Spleen (tissue), 11 donors: ENCODE measurements around the gene ITPR2. TPM values are rescaled to one million over a fixed set of nuclear protein-coding genes. Genes with fewer than 3 reads are reported as not detected.
A peak's percentile ranks its signal among the peaks of the same experiment; 100 is the strongest.

ENCODE experiments used
- DNase-seq: peaks from one replicate; pipeline ENCODE4 v3.0.0-alpha.2; 2020
- H3K27ac ChIP-seq, 8 donors: fragments of 200-600 bp; sonication (generic) in 7 of 8; 1 replicate in 4 of 8; 2 replicates in 4 of 8; pipeline versions ENCODE4 v1.5.0 to v1.8.0; 2016 to 2021; ENCODE audit warnings: inconsistent platforms in 4 of 8, mild to moderate bottlenecking in 4 of 8, moderate library complexity in 1 of 8
- H3K27me3 ChIP-seq, 7 donors: fragments of 200-600 bp; sonication (generic) in 6 of 7; replicated peaks in 1 of 7; 1 replicate in 4 of 7; 2 replicates in 3 of 7; pipeline versions ENCODE4 v1.5.0 to v1.8.0; 2016 to 2021; ENCODE audit warnings: inconsistent platforms in 3 of 7, mild to moderate bottlenecking in 1 of 7
- H3K36me3 ChIP-seq, 6 donors: fragments of 200-600 bp; sonication (generic) in 5 of 6; 1 replicate in 4 of 6; 2 replicates in 2 of 6; pipeline versions ENCODE4 v1.5.0 to v1.8.0; 2016 to 2021; ENCODE audit warnings: inconsistent platforms in 2 of 6
- H3K4me1 ChIP-seq, 6 donors: fragments of 200-600 bp; sonication (generic) in 5 of 6; 1 replicate in 3 of 6; 2 replicates in 3 of 6; pipeline versions ENCODE4 v1.5.0 to v1.8.0; 2016 to 2021; ENCODE audit warnings: inconsistent platforms in 3 of 6
- H3K4me3 ChIP-seq, 8 donors: fragments of 200-600 bp; sonication (generic) in 7 of 8; 1 replicate in 4 of 8; 2 replicates in 4 of 8; pipeline versions ENCODE4 v1.5.0 to v1.8.0; 2016 to 2021; ENCODE audit warnings: inconsistent platforms in 4 of 8, mild to moderate bottlenecking in 4 of 8, moderate library complexity in 2 of 8
- H3K9me3 ChIP-seq, 8 donors: fragments of 200-600 bp; sonication (generic) in 7 of 8; 1 replicate in 4 of 8; 2 replicates in 4 of 8; pipeline versions ENCODE4 v1.5.0 to v1.8.0; 2016 to 2021; ENCODE audit warnings: inconsistent platforms in 4 of 8
- POLR2A ChIP-seq, 3 donors: fragments of 450-650 bp; IDR thresholded peaks; one replicate each; pipeline ENCODE4 v1.5.1; 2017; ENCODE audit warnings: antibody characterized with exemption in 3 of 3, mild to moderate bottlenecking in 1 of 3
- POLR2AphosphoS5 ChIP-seq, 3 donors: sonication (generic); formaldehyde crosslinking; IDR thresholded peaks; one replicate each; pipeline ENCODE4 v1.5.1; 2017; ENCODE audit warnings: antibody characterized with exemption in 3 of 3
- WGBS, 5 donors: extraction: QIAGEN DNeasy Blood & Tissue Kit in 3 of 5; methylation state at CpG; one replicate each; pipeline versions ENCODE4 v1.1.5 to v1.1.7; 2013 to 2018; 5-methylcytosine and 5-hydroxymethylcytosine counted together
- intact Hi-C: fragments of 100-400 bp; cut with DNase I; formaldehyde crosslinking; loops from one replicate; pipeline ENCODE4 v1.15.0; 2023; ENCODE audit warnings: low total_unique reads
- polyA plus RNA-seq, 3 donors: library from polyadenylated mRNA; stranded (reverse); fragments of 200-250 nt; gene quantifications; one replicate each; pipeline ENCODE4 v1.2.1, GENCODE V29; 2013
- total RNA-seq, 7 donors: library from RNA; depleted of rRNA in 3 of 7; stranded (reverse); fragments of >200 nt in 3 of 7; fragmentation: NEBNext Ultra II Directional in 4 of 7; extraction: Animal tissue kit (Norgen Biotek cat#: 25700) in 4 of 7; gene quantifications; one replicate each; pipeline versions ENCODE4 v1.1.0 to v1.2.1, GENCODE V29; 2016 to 2021
- TF ChIP-seq, protein P1 (sequence below), 11 experiments: fragments of 200-600 bp in 7 of 11; fragments of 450-650 bp in 4 of 11; sonication (generic) in 4 of 11; IDR thresholded peaks in 8 of 11; conservative IDR thresholded peaks in 3 of 11; 1 replicate in 7 of 11; 2 replicates in 4 of 11; pipeline versions ENCODE4 v1.4.0 to v1.8.0; 2016 to 2021; ENCODE audit warnings: antibody characterized with exemption in 11 of 11, inconsistent platforms in 4 of 11, mild to moderate bottlenecking in 1 of 11
- donor health status: healthy with polysubstance abuse.
- donor health status: DM: no; HTN: no; CAD: no; lungs with moderate emphysema.
- donor health status: DM: no; HTN: no; CAD: no.
- donor health status: Bipolar disorder and iron deficiency.
- donor health status: healthy.
- donor health status: DM: no; HTN: no; CAD: no.
- donor health status: DM: yes; HTN: yes; CAD: no.

Gene ITPR2
- total and polyA plus RNA-seq, 10 donors: 3.2 to 105 (median 60.4) TPM

DNA sequence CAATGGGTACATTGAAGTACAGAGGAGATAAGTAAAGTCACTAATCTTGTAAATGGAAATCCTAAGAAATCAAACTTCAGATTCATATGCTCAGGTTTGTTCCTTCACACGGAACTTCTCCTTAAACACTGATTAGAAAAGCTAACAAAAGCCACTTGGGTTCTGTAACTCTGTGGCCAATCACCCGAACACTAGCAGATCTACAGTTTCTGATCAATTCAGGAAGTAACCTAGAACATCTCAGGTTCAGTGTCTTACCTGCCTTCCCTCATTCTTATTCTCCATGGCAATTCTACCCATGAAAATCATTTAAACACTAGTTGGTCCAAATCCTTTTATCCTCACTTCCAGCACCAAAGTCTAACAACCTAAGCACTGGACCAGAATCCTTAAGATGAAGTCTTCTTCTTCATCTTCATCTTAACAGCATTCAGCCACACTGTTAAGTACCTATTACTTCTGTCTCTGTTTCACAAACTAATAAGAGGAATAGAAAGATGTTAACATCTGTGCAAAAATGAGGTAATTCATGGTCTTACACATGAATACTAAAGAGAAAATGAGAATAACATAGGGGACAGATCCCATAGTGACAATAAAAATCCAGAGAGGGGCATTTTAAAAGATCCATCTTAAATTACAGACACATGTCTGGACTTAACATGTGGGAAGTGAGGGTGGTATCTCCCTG lies 453.1 kb downstream of the ITPR2 start:
- DNase-seq: no peak

DNA sequence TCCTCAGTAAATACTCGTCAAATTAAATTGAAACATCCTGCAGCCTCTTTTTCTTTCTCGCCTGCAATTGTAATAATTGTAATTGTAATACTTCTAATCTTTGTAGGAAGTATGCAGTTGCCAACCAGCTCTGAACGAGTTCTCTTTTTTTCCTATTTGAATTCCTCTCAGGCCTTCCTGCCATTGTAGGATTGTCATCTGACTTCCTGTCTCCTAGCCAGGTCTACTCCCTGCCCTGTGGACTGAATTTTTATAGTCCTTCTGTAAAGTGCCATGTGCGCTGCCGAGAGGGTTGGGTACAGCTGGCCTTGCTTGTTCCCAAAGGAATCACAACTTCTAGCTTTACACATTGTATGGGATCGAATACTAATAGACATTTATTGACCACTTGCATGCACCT lies 454.3 kb downstream of the ITPR2 start:
- Histone ChIP-seq H3K36me3 (peaks cover 0 to 15% (median 0%) of the 10 kb centered on the region in 6 donors), H3K4me3 (no peak overlapping the region), H3K27me3 (no peaks in the 10 kb centered on the region), H3K4me1 (peaks cover 0 to 16% (median 3%) of the 10 kb centered on the region in 6 donors), H3K27ac (peak overlapping the region in 3 of 8 donors; percentile 9 to 56 (median 35)), H3K9me3 (peaks cover 0 to 6% (median 0%) of the 10 kb centered on the region in 8 donors)
- WGBS, 5 donors: 33 to 47% (median 39%) methylated on average over 6 of the region's 6 CpGs
- DNase-seq: no peak
- TF ChIP-seq POLR2A (IDR thresholded peaks at IDR 0.05) (no peak), POLR2AphosphoS5 (IDR thresholded peaks at IDR 0.05) (no peak)
- TF ChIP-seq, protein P1, sequence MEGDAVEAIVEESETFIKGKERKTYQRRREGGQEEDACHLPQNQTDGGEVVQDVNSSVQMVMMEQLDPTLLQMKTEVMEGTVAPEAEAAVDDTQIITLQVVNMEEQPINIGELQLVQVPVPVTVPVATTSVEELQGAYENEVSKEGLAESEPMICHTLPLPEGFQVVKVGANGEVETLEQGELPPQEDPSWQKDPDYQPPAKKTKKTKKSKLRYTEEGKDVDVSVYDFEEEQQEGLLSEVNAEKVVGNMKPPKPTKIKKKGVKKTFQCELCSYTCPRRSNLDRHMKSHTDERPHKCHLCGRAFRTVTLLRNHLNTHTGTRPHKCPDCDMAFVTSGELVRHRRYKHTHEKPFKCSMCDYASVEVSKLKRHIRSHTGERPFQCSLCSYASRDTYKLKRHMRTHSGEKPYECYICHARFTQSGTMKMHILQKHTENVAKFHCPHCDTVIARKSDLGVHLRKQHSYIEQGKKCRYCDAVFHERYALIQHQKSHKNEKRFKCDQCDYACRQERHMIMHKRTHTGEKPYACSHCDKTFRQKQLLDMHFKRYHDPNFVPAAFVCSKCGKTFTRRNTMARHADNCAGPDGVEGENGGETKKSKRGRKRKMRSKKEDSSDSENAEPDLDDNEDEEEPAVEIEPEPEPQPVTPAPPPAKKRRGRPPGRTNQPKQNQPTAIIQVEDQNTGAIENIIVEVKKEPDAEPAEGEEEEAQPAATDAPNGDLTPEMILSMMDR (IDR thresholded peaks at IDR 0.05 in 8 of 11, conservative IDR thresholded peaks at IDR 0.05 in 3 of 11): no peak
- intact Hi-C loops: no loop called here

More for the DNA sequence above, 453.1 kb downstream of the ITPR2 start:
- Histone ChIP-seq H3K9me3 (peaks cover 0 to 6% (median 0%) of the 10 kb centered on the region in 8 donors), H3K27me3 (no peaks in the 10 kb centered on the region), H3K36me3 (peaks cover 0 to 27% (median 0%) of the 10 kb centered on the region in 6 donors), H3K27ac (no peak overlapping the region), H3K4me1 (peaks cover 0 to 16% (median 3%) of the 10 kb centered on the region in 6 donors), H3K4me3 (no peak overlapping the region)
- TF ChIP-seq, protein P1 (IDR thresholded peaks at IDR 0.05 in 8 of 11, conservative IDR thresholded peaks at IDR 0.05 in 3 of 11): no peak
- TF ChIP-seq POLR2A (IDR thresholded peaks at IDR 0.05): no peak
- TF ChIP-seq POLR2AphosphoS5 (IDR thresholded peaks at IDR 0.05): no peak
- WGBS, 5 donors: 78 to 94% (median 92%) methylated on average over 2 of the region's 2 CpGs
- intact Hi-C loops: no loop called here

DNA sequence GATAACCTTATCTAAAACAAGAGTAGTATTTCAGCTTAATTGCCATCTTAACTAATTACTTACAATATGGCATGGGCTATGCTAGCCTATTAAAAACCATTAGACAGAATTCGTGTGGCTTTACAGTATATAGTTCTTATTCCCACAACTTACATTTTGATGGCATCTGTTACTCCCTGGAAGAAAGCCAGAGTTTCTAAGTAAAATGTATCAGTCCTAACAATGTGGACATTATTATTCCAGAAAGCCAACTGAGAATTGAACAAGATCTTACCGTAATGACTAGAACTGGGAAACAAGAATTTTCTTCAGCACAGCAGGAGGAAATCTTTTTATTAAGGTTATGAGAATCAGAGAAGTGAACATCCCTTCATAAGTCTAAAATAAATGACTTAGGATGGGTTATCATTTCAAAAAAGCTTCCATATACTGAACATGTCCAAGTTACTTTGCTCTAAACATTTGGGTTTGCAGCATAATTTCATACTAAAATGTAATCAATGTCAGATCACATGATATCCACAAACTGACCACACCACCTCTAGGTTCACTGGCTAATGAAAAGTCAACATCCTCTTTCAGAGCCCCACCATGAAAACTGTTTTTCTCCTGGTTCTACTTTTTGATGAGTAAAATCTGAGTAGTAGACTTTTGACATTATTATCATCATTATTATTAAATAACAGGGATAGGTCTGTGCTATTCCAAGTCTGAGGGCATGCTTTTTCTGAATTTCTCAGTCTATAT lies 457.9 kb downstream of the ITPR2 start:
- peaks cover 0 to 16% (median 3%) of the 10 kb centered on the region in 6 donors for H3K4me1 ChIP-seq
- peaks cover 0 to 11% (median 0%) of the 10 kb centered on the region in 6 donors for H3K36me3 ChIP-seq
- WGBS, 5 donors: 91 to 95% (median 93%) methylated on average over 2 of the region's 2 CpGs
- TF ChIP-seq, protein P1 (IDR thresholded peaks at IDR 0.05 in 8 of 11, conservative IDR thresholded peaks at IDR 0.05 in 3 of 11): no peak
- TF ChIP-seq POLR2A (IDR thresholded peaks at IDR 0.05) (no peak), POLR2AphosphoS5 (IDR thresholded peaks at IDR 0.05) (no peak)
- intact Hi-C loops: no loop called here
- no peaks in the 10 kb centered on the region for H3K27me3 ChIP-seq
- H3K27ac ChIP-seq: no peak overlapping the region
- no peak for DNase-seq
- no peaks in the 10 kb centered on the region for H3K9me3 ChIP-seq
- no peak overlapping the region for H3K4me3 ChIP-seq
